Posterior vena cava (tissue), 2 donors: ENCODE measurements around the gene USP6. TPM values are rescaled to one million over a fixed set of nuclear protein-coding genes. Genes with fewer than 3 reads are reported as not detected.
"Not testable (repeated sequence)": the region's sequence is repeated elsewhere in the genome, so short reads cannot be mapped to it uniquely, and the experiment has no call there.

Source experiments
- DNase-seq: peaks from one replicate; pipeline ENCODE4 v3.0.0-alpha.2; 2020; ENCODE audit warnings: low spot score
- intact Hi-C, 2 donors: fragments of 100-400 bp; cut with DNase I; formaldehyde crosslinking; loops; one replicate each; pipeline versions ENCODE4 v1.14.1 to v1.14.2; 2022 to 2023
- long read RNA-seq, 2 donors: library from polyadenylated mRNA; unstranded; transcript quantifications; one replicate each; pipeline ENCODE4 v2.0.0, GENCODE V29; 2020 to 2021
- total RNA-seq, 2 donors: library from RNA; stranded (reverse); fragmentation: NEBNext Ultra II Directional; extraction: Animal tissue kit (Norgen Biotek cat#: 25700); gene quantifications; one replicate each; pipeline ENCODE4 v1.2.1, GENCODE V29; 2021
- donor health status: DM: yes; HTN: yes; CAD: no.
- donor health status: DM: yes; HTN: yes; CAD: no.

USP6 gene
- total RNA-seq: under 1 TPM in 1 of 2 donors, not detected in 1; 0.19 TPM
- long read RNA-seq, donor 1: 0 reads
- long read RNA-seq, donor 2, partial matches to known transcripts: 0 of 2 reads
- long read RNA-seq, donor 2, other reads (novel, unspliced or antisense): 2 of 2 reads

GRCh38 chr17:5115673-5116651 lies at the start of gene USP6:
Gene USP6 (plus strand): TSS chr17:5116032. CDS start chr17:5130368, 14,336 bp downstream.
- peak; percentile 76 for DNase-seq
- intact Hi-C loops: loop anchor here in 1 of 2 donors (1.0 kb wide), 1 partner anchor 47 kb away; no protein-coding TSS in a partner anchor

- DNase-seq: no peak
- intact Hi-C loops: loop anchor here (10.0 kb wide), 1 partner anchor 163 kb away; the partner anchor contains the start of gene CHRNE (in 2 of the 2)
Measured at GRCh38 chr17:5068236-5068635, 47.6 kb upstream of the USP6 start.

- DNase-seq: no peak
- intact Hi-C loops: loop anchor here (1.0 to 10.0 kb wide), 2 partner anchors 47 to 165 kb away; partner anchors contain the start of genes CHRNE (in 2 of the 2) and USP6 (in 1 of the 2)
Measured at GRCh38 chr17:5069724-5070123, 46.1 kb upstream of the USP6 start.

GRCh38 chr17:5075472-5075871 lies 40.4 kb upstream of the USP6 start:
- intact Hi-C loops, DNase-seq: not testable (repeated sequence)

GRCh38 chr17:5077275-5077674 lies 38.6 kb upstream of the USP6 start:
- intact Hi-C loops, DNase-seq: not testable (repeated sequence)

GRCh38 chr17:5077781-5078105 lies 38.1 kb upstream of the USP6 start:
- DNase-seq: no peak
- intact Hi-C loops: no loop called here

- intact Hi-C loops: no loop called here
- DNase-seq: peak; percentile 96
Measured at GRCh38 chr17:5078106-5079028, 37.5 kb upstream of the USP6 start, which contains the start of gene ZFP3. Gene ZFP3 (plus strand): TSS chr17:5078467. CDS start chr17:5091505, 13,038 bp downstream.

GRCh38 chr17:5080591-5080990 lies 35.2 kb upstream of the USP6 start:
- intact Hi-C loops: no loop called here
- no peak for DNase-seq

GRCh38 chr17:5092218-5093010 lies 23.4 kb upstream of the USP6 start:
- intact Hi-C loops: no loop called here

GRCh38 chr17:5096731-5097100 lies 19.1 kb upstream of the USP6 start:
- no peak for DNase-seq
- intact Hi-C loops: no loop called here

More at GRCh38 chr17:5092218-5093010, 23.4 kb upstream of the USP6 start:
- no peak for DNase-seq

GRCh38 chr17:5097101-5097834 lies 18.6 kb upstream of the USP6 start:
- intact Hi-C loops: no loop called here
- DNase-seq: peak; percentile 85

- intact Hi-C loops: no loop called here
- no peak for DNase-seq
Measured at GRCh38 chr17:5099271-5099670, 16.6 kb upstream of the USP6 start.

- peak; percentile 43 for DNase-seq
- intact Hi-C loops: no loop called here
Measured at GRCh38 chr17:5100832-5101231, 15.0 kb upstream of the USP6 start.

GRCh38 chr17:5110816-5111215 lies 5.0 kb upstream of the USP6 start:
- no peak for DNase-seq
- intact Hi-C loops: no loop called here

GRCh38 chr17:5111402-5112204 lies 4.2 kb upstream of the USP6 start, which contains the start of gene ZNF232:
Gene ZNF232 (minus strand): TSS chr17:5111878. CDS start chr17:5111822, 56 bp downstream.
- intact Hi-C loops: no loop called here
- peak; percentile 98 for DNase-seq

- DNase-seq: peak; percentile 47
- intact Hi-C loops: no loop called here
Measured at GRCh38 chr17:5118219-5118618, 2.4 kb downstream of the USP6 start.

- intact Hi-C loops: no loop called here
- peak; percentile 62 for DNase-seq
Measured at GRCh38 chr17:5120036-5120435, 4.2 kb downstream of the USP6 start.
